ENCODE results near the gene PRDM15.

PRDM15 gene

DNA sequence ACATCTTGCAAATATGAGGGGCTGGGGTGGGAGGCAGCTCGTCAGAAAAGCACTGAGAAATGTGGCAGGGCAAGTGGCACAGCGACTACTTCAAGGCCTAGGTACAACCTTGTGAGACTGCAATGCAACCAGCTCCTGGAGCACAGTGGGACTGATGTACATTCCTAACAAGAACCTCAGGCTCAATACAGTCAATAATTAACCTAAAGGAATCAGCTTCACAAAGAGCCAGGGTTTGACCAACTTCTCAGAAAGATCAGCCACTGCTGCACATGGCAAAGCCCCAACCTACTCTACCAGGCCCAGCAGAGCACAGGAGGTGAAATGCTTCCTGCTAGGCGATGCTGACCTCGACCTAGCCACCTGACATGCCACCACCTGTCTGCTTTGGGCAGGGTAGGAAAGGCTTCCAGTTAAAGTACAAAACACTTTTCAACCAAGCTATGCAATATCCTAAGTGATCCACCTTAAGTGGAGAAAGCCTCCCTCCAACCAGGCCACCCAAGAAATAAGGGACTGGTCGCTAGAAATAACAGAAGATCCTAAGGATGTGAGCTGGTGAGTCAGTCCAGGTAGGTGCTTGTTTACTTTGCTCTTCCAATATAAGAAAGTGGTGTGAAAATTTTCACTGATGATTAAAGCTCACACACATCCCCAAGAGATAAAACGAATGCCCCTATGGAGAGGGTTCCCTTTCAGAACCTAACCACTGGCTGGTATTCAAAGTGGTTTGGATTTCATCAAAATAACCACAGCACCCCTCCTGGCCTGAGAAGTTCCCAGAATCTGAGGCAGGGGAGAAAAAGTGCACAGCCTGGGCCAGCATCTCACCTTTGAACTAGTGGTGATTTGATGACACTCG, 114.4 kb downstream of the PRDM15 start:
- DNase-seq (ENCODE audit: low read depth, low spot score) = no peak

- DNase-seq (ENCODE audit: low read depth, low spot score) = no peak
Measured at GRCh38 chr21:41763996-41764395, 115.1 kb downstream of the PRDM15 start.

GRCh38 chr21:41763398-41763931, 115.7 kb downstream of the PRDM15 start:
- no peak for DNase-seq (ENCODE audit: low read depth, low spot score)

GRCh38 chr21:41762753-41763152, 116.4 kb downstream of the PRDM15 start:
- no peak for DNase-seq (ENCODE audit: low read depth, low spot score)

DNA sequence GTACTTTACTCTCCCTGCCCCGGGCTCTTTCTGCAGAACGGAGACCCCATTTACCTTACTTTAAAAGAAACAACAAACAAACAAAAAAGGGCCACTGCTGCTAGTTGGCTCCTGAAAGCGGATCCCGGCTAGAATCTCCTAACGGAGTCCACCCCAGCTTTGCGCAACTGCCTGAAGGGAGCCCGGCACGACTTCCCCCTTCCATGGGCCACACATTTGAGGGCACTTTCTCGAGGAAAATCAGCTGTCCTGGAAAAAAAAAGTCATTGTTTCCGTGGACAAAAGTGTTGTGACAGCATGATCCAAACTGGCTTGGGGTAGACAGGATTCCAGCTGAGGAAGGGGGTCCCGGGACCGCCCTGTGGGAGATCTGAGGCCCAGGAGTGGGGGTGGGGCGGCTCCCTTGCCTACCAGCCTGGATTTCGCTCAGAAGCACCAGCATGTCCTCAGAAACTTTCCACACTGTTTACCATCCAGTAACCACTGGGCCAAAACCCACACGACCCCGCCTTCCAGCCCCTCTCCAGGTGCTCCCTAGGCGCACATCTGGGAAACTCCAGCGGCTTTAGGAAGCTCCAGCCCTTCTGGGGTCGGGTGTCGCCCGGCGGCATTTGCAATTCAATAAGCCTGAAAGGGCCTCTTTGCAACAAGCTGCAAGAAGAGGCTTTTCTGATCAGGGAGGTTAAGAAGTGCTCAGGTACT, 117.1 kb downstream of the PRDM15 start:
- DNase-seq (ENCODE audit: low read depth, low spot score) = no peak

GRCh38 chr21:41761211-41761933, 117.8 kb downstream of the PRDM15 start:
- no peak for DNase-seq (ENCODE audit: low read depth, low spot score)

DNA sequence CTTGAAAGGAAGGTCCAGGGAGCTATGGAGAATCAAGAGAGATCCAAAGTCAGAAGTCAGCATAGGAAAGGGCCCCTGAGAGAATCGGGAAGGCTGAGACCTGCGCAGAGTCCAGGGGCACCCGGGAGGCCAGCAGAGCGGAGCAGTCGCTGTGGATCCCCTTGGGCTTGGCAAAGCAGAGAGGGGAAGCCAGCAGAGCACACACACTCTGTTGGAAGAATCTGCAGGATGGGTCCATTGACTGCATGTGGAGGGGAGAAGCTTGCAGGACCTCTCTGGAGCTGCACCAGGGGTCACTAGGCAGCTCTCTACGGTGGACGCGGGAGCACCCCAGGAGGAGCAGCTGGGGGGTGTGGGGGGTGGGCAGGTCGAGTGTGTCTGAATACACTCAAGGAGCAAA, 118.7 kb downstream of the PRDM15 start:
- no peak for DNase-seq (ENCODE audit: low read depth, low spot score)

GRCh38 chr21:41759926-41760325, 119.2 kb downstream of the PRDM15 start:
- no peak for DNase-seq (ENCODE audit: low read depth, low spot score)

GRCh38 chr21:41759214-41759840, 119.8 kb downstream of the PRDM15 start:
- no peak for DNase-seq (ENCODE audit: low read depth, low spot score)

DNA sequence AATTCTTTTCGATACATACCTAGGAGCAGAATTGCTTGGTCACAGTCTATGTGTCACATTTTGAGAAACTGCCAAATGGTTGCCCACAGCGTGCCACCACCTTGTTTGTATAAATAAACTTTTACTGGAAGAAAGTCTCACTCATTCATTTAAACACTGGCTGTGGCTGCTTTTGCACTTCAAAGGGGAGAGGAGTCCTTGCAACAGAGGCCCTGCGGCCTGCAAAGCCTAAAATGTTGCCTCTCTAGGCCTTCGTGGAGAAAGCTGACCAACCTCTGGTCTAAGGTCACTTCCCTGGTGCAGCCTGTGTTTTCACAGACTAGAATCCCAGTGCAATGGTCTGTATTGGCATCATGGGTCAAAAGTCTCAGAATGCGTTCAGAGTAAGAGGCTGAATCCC, 120.6 kb downstream of the PRDM15 start:
- DNase-seq (ENCODE audit: low read depth, low spot score) = no peak

DNA sequence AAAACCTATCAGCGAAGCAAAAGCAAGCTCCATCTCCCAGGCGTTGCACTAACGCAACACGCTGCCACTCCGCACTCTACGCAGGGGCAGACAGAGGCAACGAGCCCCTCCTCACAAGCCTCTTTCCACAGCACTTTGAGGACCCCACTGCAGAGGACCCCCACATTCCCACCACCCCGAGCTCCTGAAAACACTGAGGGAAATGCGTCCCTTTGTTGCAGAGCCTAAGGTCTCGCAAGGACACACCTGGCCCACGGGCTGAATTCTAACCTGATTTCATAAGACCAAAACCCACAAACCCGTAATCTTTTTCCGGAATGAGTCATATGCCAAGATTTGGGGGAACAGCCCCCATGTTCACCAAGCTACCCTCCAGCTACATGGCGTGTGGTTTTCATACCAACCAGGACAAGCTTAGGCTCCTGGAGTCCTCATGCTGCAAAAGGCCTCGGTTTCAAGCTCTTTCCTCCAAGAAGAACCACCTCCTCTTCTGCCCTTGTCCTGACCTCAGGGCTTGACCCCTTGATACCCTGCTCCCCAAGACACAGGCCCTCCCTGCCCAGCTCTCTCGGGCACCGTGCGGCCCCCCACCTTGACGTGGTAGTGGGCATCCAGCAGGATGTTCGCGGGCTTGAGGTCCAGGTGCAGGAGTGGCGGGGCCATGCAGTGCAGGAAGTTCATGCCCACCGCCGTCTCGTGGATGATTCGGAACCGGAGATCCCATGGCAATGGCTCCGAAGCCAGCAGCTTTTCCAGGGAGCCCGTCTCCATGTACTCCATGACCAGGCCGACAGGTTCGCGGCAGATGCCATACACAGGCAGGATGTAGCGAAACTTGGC, 123.0 kb downstream of the PRDM15 start:
- no peak for DNase-seq (ENCODE audit: low read depth, low spot score)

GRCh38 chr21:41755258-41755933, 123.7 kb downstream of the PRDM15 start:
- DNase-seq (ENCODE audit: low read depth, low spot score) = no peak

GRCh38 chr21:41754479-41754891, 124.7 kb downstream of the PRDM15 start:
- DNase-seq (ENCODE audit: low read depth, low spot score) = no peak

DNA sequence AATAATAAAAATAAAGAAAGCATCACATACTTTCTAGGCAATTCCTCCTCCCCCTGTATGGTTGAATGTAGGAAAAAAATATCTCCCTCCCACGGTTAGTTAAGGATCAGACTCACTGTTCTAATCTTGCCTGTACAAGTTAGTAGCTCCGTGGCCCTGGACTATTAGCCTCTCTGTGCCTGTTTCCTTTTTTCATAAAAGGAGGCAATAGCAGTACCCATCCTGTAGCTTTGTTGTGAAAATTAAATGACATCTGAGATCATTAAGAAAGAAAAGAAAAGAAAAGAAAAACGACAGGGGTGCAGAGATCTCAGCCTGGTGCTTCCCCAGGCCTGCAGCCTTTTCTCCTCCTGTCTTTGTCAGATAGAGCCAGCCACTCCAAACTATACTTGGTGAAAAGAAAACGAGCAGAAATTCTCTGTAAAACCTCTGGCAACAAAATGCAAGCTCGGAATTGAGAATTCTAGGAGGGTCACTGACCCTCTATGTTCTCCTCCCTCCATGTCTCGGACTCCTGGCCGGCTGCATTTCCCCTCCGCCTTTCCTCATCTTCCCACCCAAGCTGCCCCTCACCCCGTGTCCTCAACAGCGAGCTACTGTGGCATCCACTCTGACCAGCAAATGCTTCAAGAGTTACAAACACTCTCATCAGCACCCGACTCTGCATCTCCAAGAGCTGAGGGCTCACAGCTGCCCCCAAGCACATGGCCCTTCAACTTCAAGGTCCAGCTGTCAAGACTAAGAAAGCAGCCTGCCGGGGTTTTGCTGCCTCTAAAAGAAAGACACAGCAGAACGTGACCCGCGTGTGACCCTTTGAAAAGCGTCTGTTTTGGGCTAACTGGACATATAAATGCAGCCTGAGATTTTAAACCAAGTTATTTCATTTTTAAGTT, 125.9 kb downstream of the PRDM15 start:
- DNase-seq (ENCODE audit: low read depth, low spot score) = no peak

DNA sequence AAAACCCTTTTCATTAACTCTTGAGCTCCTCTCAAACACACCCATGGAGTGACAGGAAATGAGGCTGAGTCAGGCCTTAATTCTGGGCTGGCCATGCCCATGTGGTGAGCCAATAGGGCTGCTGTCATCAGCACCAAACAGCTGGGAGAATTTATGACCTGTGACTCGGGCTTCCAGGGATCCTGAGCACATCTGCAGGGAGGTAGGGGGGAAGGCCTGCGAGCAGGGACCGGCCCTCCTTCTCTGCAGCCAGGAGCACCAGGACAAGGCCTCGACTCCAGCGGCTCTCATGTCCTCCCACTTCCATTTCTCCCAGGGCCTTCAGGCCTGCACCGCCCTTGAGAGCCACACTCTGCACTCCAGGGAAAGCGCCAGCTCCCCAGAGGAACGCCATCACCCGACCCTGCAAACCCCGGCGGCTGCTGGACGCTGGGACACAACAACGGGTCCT, 126.9 kb downstream of the PRDM15 start:
- DNase-seq (ENCODE audit: low read depth, low spot score) = no peak

GRCh38 chr21:41751611-41752011, 127.5 kb downstream of the PRDM15 start:
- no peak for DNase-seq (ENCODE audit: low read depth, low spot score)

- no peak for DNase-seq (ENCODE audit: low read depth, low spot score)
Measured at GRCh38 chr21:41750532-41751151, 128.5 kb downstream of the PRDM15 start.

DNA sequence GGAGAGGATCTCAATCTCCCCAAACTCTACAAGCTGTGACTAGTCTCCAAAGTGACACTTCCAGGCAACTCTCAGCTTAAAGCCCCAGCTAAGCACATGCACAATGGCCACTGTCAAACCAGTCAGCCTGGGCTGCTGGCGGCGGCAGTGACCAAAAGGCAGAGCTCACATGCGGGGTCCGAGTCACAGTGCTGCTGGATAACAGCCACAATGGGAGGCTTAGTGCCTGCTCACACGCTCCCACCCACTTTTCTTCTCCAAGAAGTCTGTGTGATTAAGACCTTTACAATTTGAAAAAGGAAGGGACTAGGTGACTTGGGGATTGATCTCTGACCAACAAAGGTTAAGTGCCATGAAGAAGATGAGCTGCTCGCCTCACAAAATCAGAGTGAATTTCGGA, 129.1 kb downstream of the PRDM15 start:
- no peak for DNase-seq (ENCODE audit: low read depth, low spot score)

DNA sequence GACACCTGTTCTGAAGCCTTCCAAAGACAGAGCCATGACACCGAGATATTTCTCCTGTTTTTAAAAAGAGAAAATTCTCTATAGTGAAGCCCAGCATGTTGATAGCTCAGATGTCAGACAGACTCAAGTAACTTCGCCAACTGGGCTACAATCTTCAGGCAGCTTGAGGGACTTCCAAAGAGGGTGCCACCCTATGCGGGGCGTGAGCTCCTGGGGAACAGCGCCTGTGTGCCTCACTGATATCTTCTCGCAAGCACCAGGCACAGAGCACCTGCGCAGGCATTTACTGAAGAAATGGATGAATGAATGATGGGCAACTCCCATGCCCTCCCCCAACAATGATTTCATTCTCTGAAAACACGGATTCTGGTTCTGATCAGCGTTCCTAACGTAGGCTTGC, 129.9 kb downstream of the PRDM15 start:
- DNase-seq (ENCODE audit: low read depth, low spot score) = no peak
